AML-193 (cell line): Measurements from ENCODE around the gene METTL26.

Experiments
- DNase-seq, 2 experiments: peaks; one replicate each; lab custom pipeline; 2025; lab: John Stamatoyannopoulos, UW

METTL26 gene

GRCh38 chr16:595942-596735 lies 40.0 kb downstream of the METTL26 start:
- DNase-seq: no peak

GRCh38 chr16:595094-595528 lies 41.0 kb downstream of the METTL26 start:
- no peak for DNase-seq

- no peak for DNase-seq
Observed at GRCh38 chr16:593807-594206, 42.3 kb downstream of the METTL26 start.

GRCh38 chr16:593406-593805 lies 42.7 kb downstream of the METTL26 start:
- DNase-seq: no peak

- DNase-seq: peak; percentile 96 to 98
Observed at GRCh38 chr16:592518-593306, 43.4 kb downstream of the METTL26 start.

GRCh38 chr16:591892-592517 lies 44.1 kb downstream of the METTL26 start:
- no peak for DNase-seq

GRCh38 chr16:591231-591630 lies 44.9 kb downstream of the METTL26 start:
- DNase-seq: no peak

- DNase-seq: no peak
Observed at GRCh38 chr16:590815-591200, 45.3 kb downstream of the METTL26 start.

- peak in 1 of 2 experiments; percentile 14 for DNase-seq
Observed at GRCh38 chr16:590188-590814, 45.8 kb downstream of the METTL26 start.

GRCh38 chr16:589658-590187 lies 46.4 kb downstream of the METTL26 start, which contains the start of gene RAB40C:
RAB40C (plus strand) TSS chr16:590066; CDS start chr16:590292, 226 bp downstream.
- DNase-seq: peak; percentile 84 to 89

- peak; percentile 83 to 89 for DNase-seq
Observed at GRCh38 chr16:588889-589657, 47.0 kb downstream of the METTL26 start.

GRCh38 chr16:588639-588888 lies 47.5 kb downstream of the METTL26 start:
- DNase-seq: no peak

- no peak for DNase-seq
Observed at GRCh38 chr16:586645-587590, 49.2 kb downstream of the METTL26 start.

- DNase-seq: no peak
Observed at GRCh38 chr16:586047-586644, 50.0 kb downstream of the METTL26 start.

- DNase-seq: no peak
Observed at GRCh38 chr16:585351-585750, 50.8 kb downstream of the METTL26 start.
